IMR-90 (cell line): ENCODE data around the gene MAPRE3. TPM values are rescaled to one million over a fixed set of nuclear protein-coding genes. Genes with fewer than 3 reads are reported as not detected.

Experiments used
- ATAC-seq: fragments of 200-7000 bp; cut with Tn5 transposase; 2 replicates; pipeline ENCODE4 v1.9.1; 2020; ENCODE audit warnings: low read depth, mild to moderate bottlenecking, moderate library complexity
- BruUV-seq: library from RNA; stranded (reverse); fragments of 400-500 nt; replicated peaks from 2 replicates; lab custom pipeline; 2021; lab: Mats Ljungman, UMichigan
- CTCF ChIA-PET: fragments of 300-600 bp; formaldehyde crosslinking; extraction: SDS; loops from one replicate; lab custom pipeline; 2021; ENCODE audit warnings: antibody characterized with exemption; lab: Yijun Ruan, JAX
- POLR2A ChIA-PET: fragments of 300-600 bp; sonication (Branson Sonifier 250); formaldehyde crosslinking; loops from one replicate; lab custom pipeline; 2022; ENCODE audit warnings: antibody characterized with exemption; ENCODE audit not compliant: unreplicated experiment; lab: Charles Lee
- DNase-seq: peaks from one replicate; pipeline ENCODE4 v3.0.0; 2013
- H2AFZ ChIP-seq: replicated peaks from 2 replicates; pipeline ENCODE3; 2013; ENCODE audit warnings: low read length, mild to moderate bottlenecking; ENCODE audit not compliant: poor library complexity
- H2AK5ac ChIP-seq: 2 replicates; pipeline ENCODE4 v1.6.1; 2013; ENCODE audit warnings: low read depth, low read length, inconsistent platforms
- H2AK9ac ChIP-seq: replicated peaks from 2 replicates; pipeline ENCODE3; 2013; ENCODE audit warnings: mild to moderate bottlenecking, low read depth, low read length, moderate library complexity; ENCODE audit not compliant: poor library complexity
- H2BK120ac ChIP-seq: 2 replicates; pipeline ENCODE4 v1.6.1; 2013; ENCODE audit warnings: low read depth, low read length, inconsistent platforms
- H2BK15ac ChIP-seq: 3 replicates; pipeline ENCODE4 v1.6.1; 2013; ENCODE audit warnings: low read depth, low read length, inconsistent platforms
- H2BK20ac ChIP-seq: 2 replicates; pipeline ENCODE4 v1.6.1; 2013; ENCODE audit warnings: low read depth, mild to moderate bottlenecking, inconsistent platforms, low read length, moderate library complexity
- H2BK5ac ChIP-seq: 2 replicates; pipeline ENCODE4 v1.6.1; 2013; ENCODE audit warnings: mild to moderate bottlenecking, low read depth, low read length, inconsistent platforms; ENCODE audit not compliant: poor library complexity, severe bottlenecking
- H3K14ac ChIP-seq: replicated peaks from 2 replicates; pipeline ENCODE4 v1.6.1; 2013; ENCODE audit warnings: low read depth, low read length, inconsistent platforms
- H3K18ac ChIP-seq: 2 replicates; pipeline ENCODE4 v1.6.1; 2013; ENCODE audit warnings: low read depth, low read length, control low read depth
- H3K23ac ChIP-seq: 2 replicates; pipeline ENCODE4 v1.6.1; 2013; ENCODE audit warnings: low read depth, low read length, inconsistent platforms
- H3K27ac ChIP-seq: 2 replicates; pipeline ENCODE4 v1.5.1; 2013; ENCODE audit warnings: mild to moderate bottlenecking, control low read depth, low read length; ENCODE audit not compliant: insufficient read depth
- H3K27me3 ChIP-seq: 2 replicates; pipeline ENCODE4 v1.6.1; 2013; ENCODE audit warnings: low read length; ENCODE audit not compliant: control insufficient read depth, insufficient read depth
- H3K36me3 ChIP-seq: 2 replicates; pipeline ENCODE4 v1.6.1; 2013; ENCODE audit warnings: low read length, mixed read lengths; ENCODE audit not compliant: control insufficient read depth, insufficient read depth
- H3K4ac ChIP-seq: 2 replicates; pipeline ENCODE4 v1.6.1; 2013; ENCODE audit warnings: low read depth, low read length, inconsistent platforms
- H3K4me1 ChIP-seq: 2 replicates; pipeline ENCODE4 v1.6.1; 2013; ENCODE audit warnings: low read length, mixed read lengths; ENCODE audit not compliant: control insufficient read depth, insufficient read depth
- H3K4me2 ChIP-seq: 2 replicates; pipeline ENCODE4 v1.6.1; 2013; ENCODE audit warnings: low read depth, mild to moderate bottlenecking, control low read depth, low read length, moderate library complexity
- H3K4me3 ChIP-seq: 2 replicates; pipeline ENCODE4 v1.5.1; 2013; ENCODE audit warnings: low read depth, mild to moderate bottlenecking, control low read depth, low read length, moderate library complexity; ENCODE audit not compliant: insufficient read depth
- H3K56ac ChIP-seq: 2 replicates; pipeline ENCODE4 v1.6.1; 2013; ENCODE audit warnings: low read length, inconsistent platforms; ENCODE audit not compliant: insufficient read depth; ENCODE audit errors: extremely low read depth
- H3K79me1 ChIP-seq, 2 experiments: 2 replicates each; pipeline ENCODE4 v1.6.1; 2013; ENCODE audit warnings: low read length in 2 of 2, inconsistent platforms in 1 of 2, low read depth in 1 of 2
- H3K9ac ChIP-seq: 2 replicates; pipeline ENCODE4 v1.6.1; 2013; ENCODE audit warnings: low read depth, low read length, control low read depth
- H3K9me1 ChIP-seq: 2 replicates; pipeline ENCODE4 v1.6.1; 2013; ENCODE audit warnings: low read length, inconsistent platforms; ENCODE audit not compliant: insufficient read depth
- H3K9me3 ChIP-seq: 2 replicates; pipeline ENCODE4 v1.6.1; 2013; ENCODE audit warnings: low read length; ENCODE audit not compliant: control insufficient read depth, insufficient read depth
- H4K20me1 ChIP-seq: 2 replicates; pipeline ENCODE4 v1.6.1; 2013; ENCODE audit warnings: low read length, inconsistent platforms; ENCODE audit not compliant: insufficient read depth
- H4K5ac ChIP-seq: 2 replicates; pipeline ENCODE4 v1.6.1; 2013; ENCODE audit warnings: mild to moderate bottlenecking, low read depth, low read length, control low read depth
- H4K8ac ChIP-seq, 2 experiments: 2 replicates each; pipeline ENCODE4 v1.6.1; 2013; ENCODE audit warnings: low read depth in 2 of 2, low read length in 2 of 2, control low read depth in 1 of 2, inconsistent platforms in 1 of 2
- H4K91ac ChIP-seq: 2 replicates; pipeline ENCODE4 v1.6.1; 2013; ENCODE audit warnings: low read depth, low read length, inconsistent platforms; ENCODE audit not compliant: insufficient read depth
- BHLHE40 ChIP-seq: fragments of 150-350 bp; IDR thresholded peaks from 2 replicates; pipeline ENCODE4 v1.6.1; 2016; ENCODE audit warnings: mild to moderate bottlenecking, low read depth, low read length
- CEBPB ChIP-seq: IDR thresholded peaks from 2 replicates; pipeline ENCODE4 v1.6.1; 2012; ENCODE audit warnings: low read depth, low read length, improper control_type of control experiment
- CHD1 ChIP-seq: IDR thresholded peaks from 2 replicates; pipeline ENCODE4 v1.6.1; 2012; ENCODE audit warnings: low read depth, low read length, improper control_type of control experiment
- ELK1 ChIP-seq: fragments of 150-350 bp; IDR thresholded peaks from 2 replicates; pipeline ENCODE4 v1.6.1; 2016; ENCODE audit warnings: low read depth, mild to moderate bottlenecking, low read length, moderate library complexity, borderline replicate concordance
- FOS ChIP-seq: fragments of 150-350 bp; IDR thresholded peaks from 2 replicates; pipeline ENCODE4 v1.6.1; 2016; ENCODE audit warnings: low read depth, low read length
- MAFK ChIP-seq: IDR thresholded peaks from 2 replicates; pipeline ENCODE4 v1.6.1; 2012; ENCODE audit warnings: low read depth, low read length, improper control_type of control experiment
- MAZ ChIP-seq: IDR thresholded peaks from 2 replicates; pipeline ENCODE4 v1.6.1; 2012; ENCODE audit warnings: low read depth, mild to moderate bottlenecking, low read length, improper control_type of control experiment, moderate library complexity, borderline replicate concordance
- MXI1 ChIP-seq: IDR thresholded peaks from 2 replicates; pipeline ENCODE4 v1.6.1; 2012; ENCODE audit warnings: low read depth, mild to moderate bottlenecking, low read length, moderate library complexity, borderline replicate concordance
- RAD21 ChIP-seq: IDR thresholded peaks from 2 replicates; pipeline ENCODE4 v1.6.1; 2012; ENCODE audit warnings: low read length, improper control_type of control experiment
- RCOR1 ChIP-seq: IDR thresholded peaks from 2 replicates; pipeline ENCODE4 v1.6.1; 2012; ENCODE audit warnings: mild to moderate bottlenecking, low read length, improper control_type of control experiment; ENCODE audit not compliant: insufficient replicate concordance
- RFX5 ChIP-seq: IDR thresholded peaks from 2 replicates; pipeline ENCODE4 v1.8.0; 2012; ENCODE audit warnings: low read depth, mild to moderate bottlenecking, low read length, moderate library complexity
- SMC3 ChIP-seq: fragments of 150-350 bp; IDR thresholded peaks from 2 replicates; pipeline ENCODE4 v1.6.1; 2016; ENCODE audit warnings: low read depth, mild to moderate bottlenecking, antibody characterized with exemption, low read length, moderate library complexity
- WGBS, 2 experiments: methylation state at CpG; one replicate each; pipeline versions ENCODE4 v1.1.5 to v1.1.7; 2013; ENCODE audit warnings: missing lambda C conversion rate in 2 of 2; ENCODE audit not compliant: insufficient read length in 1 of 2; ENCODE audit errors: extremely low coverage in 2 of 2; 5-methylcytosine and 5-hydroxymethylcytosine counted together
- dilution Hi-C: fragments of 300-500 bp; cut with HindIII; formaldehyde crosslinking; loops from one replicate; pipeline ENCODE4 v1.14.3; 2018; ENCODE audit warnings: low sequenced_read_pairs; ENCODE audit not compliant: unreplicated experiment
- in situ Hi-C: fragments of 300-500 bp; cut with MboI; formaldehyde crosslinking; loops from 3 replicates; pipeline ENCODE4 v1.14.3; 2019; ENCODE audit warnings: low sequenced_read_pairs, inconsistent platforms, mixed read lengths
- intact Hi-C: fragments of 100-400 bp; cut with micrococcal nuclease; formaldehyde crosslinking; loops from 2 replicates; pipeline ENCODE4 v1.10.0; 2022
- polyA plus RNA-seq, 3 experiments: library from polyadenylated mRNA; depleted of rRNA; stranded (reverse); fragments of >200 nt; gene quantifications; 2 replicates each; pipeline ENCODE4 v1.2.3, GENCODE V29; 2012; ENCODE audit warnings: low replicate concordance in 1 of 3
- total RNA-seq: library from RNA; depleted of rRNA; stranded (reverse); fragments of >200 nt; gene quantifications from 2 replicates; pipeline ENCODE4 v1.2.3, GENCODE V29; 2012
- TF ChIP-seq, protein P1 (sequence below): fragments of 150-350 bp; IDR thresholded peaks from 2 replicates; pipeline ENCODE4 v1.6.1; 2017; ENCODE audit warnings: mild to moderate bottlenecking, antibody characterized with exemption, low read length, low read depth
- TF ChIP-seq, protein P2 (sequence below): conservative IDR thresholded peaks from 2 replicates; pipeline ENCODE4 v1.5.1; 2012; ENCODE audit warnings: mild to moderate bottlenecking, low read depth, low read length, improper control_type of control experiment

The MAPRE3 gene
- total and polyA plus RNA-seq, 2 of the 4 experiments (the other 2 are of a cell fraction), result 1.8 to 20.3 TPM

- H4K8ac ChIP-seq, result no peak overlapping the region
- no peak overlapping the region for H3K23ac ChIP-seq
- ATAC-seq (peak; percentile 55), DNase-seq (no peak)
- no peak overlapping the region for H2BK5ac ChIP-seq
- H2BK15ac ChIP-seq, result no peak overlapping the region
- H4K5ac ChIP-seq, result no peak overlapping the region
- H3K4me2 ChIP-seq, result no peak overlapping the region
- H3K14ac ChIP-seq, result no peak overlapping the region; the same call in 1 of the 2 replicates
- peak overlapping the region; percentile 33 for H2AK9ac ChIP-seq
- dilution Hi-C loops (no loop called here), in situ Hi-C loops (no loop called here), intact Hi-C loops (no loop called here)
- H3K79me1 ChIP-seq, result peaks cover 2 to 12% of the 10 kb centered on the region in 2 experiments; a peak in 1 of 4 replicates
- no TSS peak for BruUV-seq
- CTCF ChIA-PET, result no interaction called here
- no peak overlapping the region for H3K4ac ChIP-seq
- H2AFZ ChIP-seq, result no peak overlapping the region
- H2BK120ac ChIP-seq, result no peak overlapping the region
- no peak overlapping the region for H3K56ac ChIP-seq
- no peak overlapping the region; the same call in 1 of the 2 replicates for H4K91ac ChIP-seq
- no peak overlapping the region for H3K18ac ChIP-seq
- no peak overlapping the region for H3K9ac ChIP-seq
- peaks cover 28% of the 10 kb centered on the region for H3K36me3 ChIP-seq
- no peak overlapping the region for H2BK20ac ChIP-seq
- H3K4me1 ChIP-seq, result peaks cover 13% of the 10 kb centered on the region; the same call in 1 of the 2 replicates
- POLR2A ChIA-PET, result no interaction called here
- TF ChIP-seq MAZ, result no peak
- no peak for TF ChIP-seq MXI1
- no peak for TF ChIP-seq CEBPB
- no peak for TF ChIP-seq CHD1
- TF ChIP-seq, protein P1, sequence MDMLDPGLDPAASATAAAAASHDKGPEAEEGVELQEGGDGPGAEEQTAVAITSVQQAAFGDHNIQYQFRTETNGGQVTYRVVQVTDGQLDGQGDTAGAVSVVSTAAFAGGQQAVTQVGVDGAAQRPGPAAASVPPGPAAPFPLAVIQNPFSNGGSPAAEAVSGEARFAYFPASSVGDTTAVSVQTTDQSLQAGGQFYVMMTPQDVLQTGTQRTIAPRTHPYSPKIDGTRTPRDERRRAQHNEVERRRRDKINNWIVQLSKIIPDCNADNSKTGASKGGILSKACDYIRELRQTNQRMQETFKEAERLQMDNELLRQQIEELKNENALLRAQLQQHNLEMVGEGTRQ, result no peak
- no peak for TF ChIP-seq BHLHE40
- no peak for TF ChIP-seq RAD21
- no peak for TF ChIP-seq FOS
- no peak for TF ChIP-seq ELK1
- no peak for TF ChIP-seq RCOR1
- TF ChIP-seq, protein P2, sequence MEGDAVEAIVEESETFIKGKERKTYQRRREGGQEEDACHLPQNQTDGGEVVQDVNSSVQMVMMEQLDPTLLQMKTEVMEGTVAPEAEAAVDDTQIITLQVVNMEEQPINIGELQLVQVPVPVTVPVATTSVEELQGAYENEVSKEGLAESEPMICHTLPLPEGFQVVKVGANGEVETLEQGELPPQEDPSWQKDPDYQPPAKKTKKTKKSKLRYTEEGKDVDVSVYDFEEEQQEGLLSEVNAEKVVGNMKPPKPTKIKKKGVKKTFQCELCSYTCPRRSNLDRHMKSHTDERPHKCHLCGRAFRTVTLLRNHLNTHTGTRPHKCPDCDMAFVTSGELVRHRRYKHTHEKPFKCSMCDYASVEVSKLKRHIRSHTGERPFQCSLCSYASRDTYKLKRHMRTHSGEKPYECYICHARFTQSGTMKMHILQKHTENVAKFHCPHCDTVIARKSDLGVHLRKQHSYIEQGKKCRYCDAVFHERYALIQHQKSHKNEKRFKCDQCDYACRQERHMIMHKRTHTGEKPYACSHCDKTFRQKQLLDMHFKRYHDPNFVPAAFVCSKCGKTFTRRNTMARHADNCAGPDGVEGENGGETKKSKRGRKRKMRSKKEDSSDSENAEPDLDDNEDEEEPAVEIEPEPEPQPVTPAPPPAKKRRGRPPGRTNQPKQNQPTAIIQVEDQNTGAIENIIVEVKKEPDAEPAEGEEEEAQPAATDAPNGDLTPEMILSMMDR, result no peak
- no peak for TF ChIP-seq RFX5
- no peak for TF ChIP-seq SMC3
- TF ChIP-seq MAFK, result no peak
- H2AK5ac ChIP-seq, result peak overlapping the region; percentile 47; the same call in 1 of the 2 replicates
- no peaks in the 10 kb centered on the region for H3K27me3 ChIP-seq
- 51% methylated on average over 7 of the region's 11 CpGs; no CpG with 5 or more reads in 1 of the 2 experiments for WGBS, 2 experiments
- H3K4me3 ChIP-seq, result no peak overlapping the region
- no peak overlapping the region for H3K27ac ChIP-seq
- H4K20me1 ChIP-seq, result peaks cover 8% of the 10 kb centered on the region
- peaks cover 16% of the 10 kb centered on the region; the same call in 1 of the 2 replicates for H3K9me1 ChIP-seq
- H3K9me3 ChIP-seq, result no peaks in the 10 kb centered on the region
Measured at GRCh38 chr2:27021253-27022049, 51.0 kb downstream of the MAPRE3 start.
